ENCODE measurements around the gene CDT1.
"Not testable (repeated sequence)": the region's sequence is repeated elsewhere in the genome, so short reads cannot be mapped to it uniquely, and the experiment has no call there.

Gene CDT1

DNA sequence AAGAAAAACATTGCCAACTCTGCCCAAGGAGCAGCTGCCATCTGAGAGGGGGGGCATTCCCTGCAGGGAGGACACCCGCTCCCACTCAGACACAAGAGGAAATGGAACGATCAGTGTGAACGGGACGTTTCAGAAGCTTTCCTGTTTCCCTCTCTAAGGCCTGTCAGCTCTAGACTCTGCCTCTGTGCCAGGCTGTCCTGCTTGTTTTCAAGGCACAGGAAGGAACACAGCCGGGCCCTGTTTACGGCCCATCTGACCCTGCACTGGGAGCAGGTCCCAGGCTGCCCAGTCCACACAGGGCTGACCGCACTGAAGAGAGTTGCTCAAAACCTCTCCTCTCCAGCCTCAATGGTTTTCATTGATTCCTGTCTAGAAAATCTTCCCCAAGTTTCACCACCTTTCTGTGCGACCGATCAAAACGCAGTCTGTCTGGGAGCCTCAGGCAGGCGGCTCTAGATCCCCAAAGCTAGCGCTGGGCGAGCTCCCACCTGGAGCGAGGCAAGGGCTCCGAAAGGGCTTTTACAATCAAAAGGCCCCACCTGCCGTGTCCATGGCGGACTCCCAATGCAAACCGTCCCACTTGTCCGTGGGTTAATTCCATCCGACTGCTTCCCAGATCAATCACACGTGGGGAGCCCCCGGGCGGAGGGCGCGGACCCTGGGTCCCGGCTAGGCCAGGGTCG lies 20.1 kb upstream of the CDT1 start:
- no peak for TF ChIP-seq CTCF (IDR thresholded peaks at IDR 0.05; ENCODE audit: borderline replicate concordance, control extremely low read depth, extremely low read depth, insufficient read depth, missing control alignments)
- no peak for DNase-seq (ENCODE audit: low spot score)
- in situ Hi-C loops (cut with MboI; ENCODE audit: low sequenced_read_pairs, unreplicated experiment), result no loop called here

DNA sequence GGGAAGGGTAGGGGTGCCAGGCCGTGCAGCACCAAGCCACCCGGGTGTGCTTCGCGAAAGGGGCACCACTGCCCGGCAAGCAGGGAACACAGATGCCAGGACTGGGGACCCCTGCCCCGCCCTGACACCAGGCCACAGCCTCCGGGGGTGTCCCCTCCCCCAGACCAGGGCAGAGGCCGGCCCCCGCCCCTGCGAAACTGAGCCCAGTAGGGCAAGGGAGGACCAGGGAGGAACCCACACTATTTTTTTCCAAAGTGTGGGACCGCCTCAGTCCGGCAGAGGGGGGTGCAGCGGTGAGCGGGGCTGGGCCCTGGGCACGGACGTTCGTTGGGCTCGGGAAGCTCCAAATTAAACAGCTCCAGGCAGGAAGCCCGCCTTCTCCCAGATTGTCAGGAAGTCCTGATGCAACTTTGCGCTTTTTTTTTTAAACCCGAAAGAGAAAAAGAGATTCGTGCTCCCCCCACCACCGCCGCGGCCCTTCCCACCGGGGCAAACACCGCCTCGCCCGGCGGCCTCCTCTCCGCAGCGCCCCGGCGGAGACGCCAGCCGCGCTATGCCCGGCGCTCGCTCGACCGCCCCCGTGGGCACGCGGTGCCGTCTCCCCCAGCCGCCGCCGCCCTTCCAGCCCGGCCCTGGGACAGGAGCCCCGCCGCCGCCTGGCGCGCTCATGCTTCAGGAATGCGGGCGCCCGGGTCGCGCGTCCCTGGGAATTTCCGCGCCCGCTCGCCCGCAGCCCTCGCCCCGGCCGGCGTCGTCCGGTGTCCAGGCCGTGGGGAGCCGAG lies 19.3 kb upstream of the CDT1 start:
- DNase-seq (ENCODE audit: low spot score), result peak; percentile 72
- in situ Hi-C loops (cut with MboI; ENCODE audit: low sequenced_read_pairs, unreplicated experiment), result no loop called here
- TF ChIP-seq CTCF (IDR thresholded peaks at IDR 0.05; ENCODE audit: borderline replicate concordance, control extremely low read depth, extremely low read depth, insufficient read depth, missing control alignments), result peak; percentile 43

DNA sequence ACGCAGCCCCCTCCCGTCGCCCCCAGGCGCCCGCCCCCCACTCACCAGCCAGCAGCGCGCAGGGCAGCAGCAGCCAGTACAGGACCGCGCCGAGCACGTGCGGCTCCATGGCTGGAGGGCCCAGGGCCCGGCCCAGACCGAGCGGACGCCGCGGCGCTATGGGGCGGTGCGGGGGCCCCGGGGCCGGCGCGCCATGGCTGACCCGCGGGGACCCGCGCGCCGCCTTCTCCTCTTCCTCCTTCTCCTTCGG lies 18.8 kb upstream of the CDT1 start:
- in situ Hi-C loops (cut with MboI; ENCODE audit: low sequenced_read_pairs, unreplicated experiment), result no loop called here
- TF ChIP-seq CTCF (IDR thresholded peaks at IDR 0.05; ENCODE audit: borderline replicate concordance, control extremely low read depth, extremely low read depth, insufficient read depth, missing control alignments), result no peak
- DNase-seq (ENCODE audit: low spot score), result no peak

- peak; percentile 91 for TF ChIP-seq CTCF (IDR thresholded peaks at IDR 0.05; ENCODE audit: borderline replicate concordance, control extremely low read depth, extremely low read depth, insufficient read depth, missing control alignments)
- peak; percentile 89 for DNase-seq (ENCODE audit: low spot score)
- in situ Hi-C loops (cut with MboI; ENCODE audit: low sequenced_read_pairs, unreplicated experiment), result no loop called here
Measured at GRCh38 chr16:88785106-88785924, 18.3 kb upstream of the CDT1 start, which contains the start of gene PIEZO1. TSS of gene PIEZO1 (minus strand) at chr16:88785220. CDS start at chr16:88784964, 256 bp downstream.

- no peak for DNase-seq (ENCODE audit: low spot score)
- in situ Hi-C loops (cut with MboI; ENCODE audit: low sequenced_read_pairs, unreplicated experiment), result no loop called here
- no peak for TF ChIP-seq CTCF (IDR thresholded peaks at IDR 0.05; ENCODE audit: borderline replicate concordance, control extremely low read depth, extremely low read depth, insufficient read depth, missing control alignments)
Measured at GRCh38 chr16:88787579-88788314, 15.8 kb upstream of the CDT1 start.

DNA sequence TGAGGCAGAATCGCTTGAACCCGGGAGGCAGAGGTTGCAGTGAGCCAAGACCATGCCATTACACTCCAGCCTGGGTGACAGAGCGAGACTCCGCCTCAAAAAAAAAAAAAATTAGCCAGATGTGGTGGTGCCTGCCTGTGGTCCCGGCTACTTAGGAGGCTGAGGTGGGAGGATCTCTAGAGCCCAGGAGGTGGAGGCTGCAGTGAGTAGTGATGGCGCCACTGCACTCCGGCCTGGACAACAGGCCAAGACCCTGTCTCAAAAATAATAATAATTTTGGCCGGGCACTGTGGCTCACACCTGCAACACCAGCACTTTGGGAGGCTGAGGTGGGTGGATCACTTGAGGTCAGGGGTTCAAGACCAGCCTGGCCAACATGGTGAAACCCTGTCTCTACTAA lies 14.8 kb upstream of the CDT1 start:
- in situ Hi-C loops (cut with MboI; ENCODE audit: low sequenced_read_pairs, unreplicated experiment); DNase-seq (ENCODE audit: low spot score): not testable (repeated sequence)

All from GM13976 (cell line).